CD4-positive, alpha-beta T cell treated with Interleukin-10 for 1 hour (primary cell): Measurements from ENCODE around the gene ABHD8.
A peak's percentile ranks its signal among the peaks of the same experiment; 100 is the strongest.

Source experiments
- DNase-seq: peaks from one replicate; pipeline ENCODE4 v3.0.0-alpha.2; 2020

Gene ABHD8

DNA sequence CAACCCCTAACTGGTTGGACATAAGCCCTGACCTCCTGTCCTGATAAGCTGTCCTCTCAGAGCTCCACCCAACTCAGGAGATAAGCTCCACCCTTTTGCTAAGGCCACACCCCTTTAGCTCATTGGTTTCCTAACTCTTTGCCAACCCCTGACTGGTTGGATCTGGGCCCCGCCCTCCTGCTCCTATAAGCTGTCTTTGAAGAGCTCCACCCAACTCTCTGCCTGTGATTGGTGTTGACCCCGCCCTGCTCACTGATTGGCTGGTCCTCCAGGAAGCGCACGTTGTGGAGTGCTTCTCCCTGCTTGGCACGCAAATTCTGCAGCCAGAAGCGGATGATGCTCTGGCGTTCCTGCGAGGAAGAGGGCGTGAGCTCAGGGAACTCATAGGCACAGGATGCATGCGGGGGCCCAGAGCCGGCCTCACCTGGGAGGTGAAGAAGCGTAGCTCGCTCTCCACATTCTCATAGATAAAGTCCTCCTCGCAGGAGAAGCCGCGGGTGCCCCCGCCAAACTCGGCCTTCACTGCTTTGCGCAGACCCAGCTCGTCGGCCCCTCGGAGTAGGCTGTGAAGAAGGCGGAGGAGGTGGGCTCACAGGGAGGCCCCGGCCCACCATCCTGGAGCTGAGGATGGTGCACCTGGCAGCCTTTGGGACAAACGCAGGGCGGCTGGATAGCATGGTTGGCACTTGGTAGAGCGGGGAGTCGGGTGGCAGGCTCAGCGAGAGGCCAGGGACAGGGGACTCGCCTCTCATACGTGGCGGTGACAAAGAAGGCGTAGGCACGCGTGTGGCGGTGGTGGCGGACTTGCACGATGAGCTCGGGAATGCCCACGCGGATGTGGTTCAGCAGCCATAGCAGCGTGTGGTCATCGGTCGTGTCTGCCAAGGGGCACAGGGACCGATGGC is 29.7 kb upstream of the ABHD8 start:
- DNase-seq = peak; percentile 49

- DNase-seq = no peak
These were observed 29.1 kb upstream of the ABHD8 start for GRCh38 chr19:17332360-17332676.

- no peak for DNase-seq
These were observed 27.9 kb upstream of the ABHD8 start for GRCh38 chr19:17331045-17331558.

- DNase-seq = no peak
These were observed 27.2 kb upstream of the ABHD8 start for GRCh38 chr19:17330262-17331044.

- no peak for DNase-seq
These were observed 26.4 kb upstream of the ABHD8 start for GRCh38 chr19:17329366-17330261.

DNA sequence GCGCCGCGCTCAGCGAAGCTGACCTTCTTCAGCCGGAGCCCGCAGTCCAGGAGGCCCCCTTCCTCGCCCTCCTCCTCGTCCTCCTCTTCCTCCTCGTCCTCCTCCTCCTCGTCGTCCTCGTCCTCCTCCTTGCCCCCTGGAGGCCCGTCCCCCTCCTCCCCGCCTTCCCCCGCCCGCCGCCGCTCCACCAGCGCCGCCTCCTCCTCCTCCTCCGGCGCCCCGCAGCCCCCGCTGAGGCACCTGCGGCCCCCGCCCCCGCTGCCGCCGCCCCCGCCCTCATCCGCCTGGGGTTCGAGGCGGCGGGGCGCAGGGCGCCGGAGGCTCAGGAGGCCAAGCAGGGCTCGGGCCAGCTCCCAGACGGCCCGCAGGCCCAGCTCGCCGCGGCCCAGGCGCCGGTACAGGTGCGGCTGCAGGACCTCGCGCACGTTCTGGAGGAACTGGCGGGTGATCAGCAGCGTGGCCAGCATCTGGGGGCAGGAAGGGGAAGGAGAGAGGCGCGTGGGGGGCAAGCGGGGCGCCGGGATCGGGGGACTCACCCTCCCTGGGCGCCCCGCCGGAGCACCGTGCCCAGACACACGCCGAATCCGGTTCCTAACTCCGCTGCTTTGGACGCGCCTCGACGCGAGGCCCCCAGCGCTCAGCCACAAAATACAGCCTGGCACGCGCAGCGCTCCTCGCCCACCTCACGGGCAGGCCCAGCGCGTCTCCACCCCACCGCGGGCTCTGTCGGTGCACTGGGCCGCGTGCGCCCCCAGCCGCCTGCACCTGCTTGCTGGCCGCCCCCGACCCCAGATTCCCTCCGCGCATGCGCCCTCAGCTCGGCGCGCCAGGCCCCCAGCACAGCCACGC is 25.5 kb upstream of the ABHD8 start:
- DNase-seq = peak; percentile 51

- DNase-seq = peak; percentile 68
These were observed 24.7 kb upstream of the ABHD8 start for GRCh38 chr19:17327654-17328516.

DNA sequence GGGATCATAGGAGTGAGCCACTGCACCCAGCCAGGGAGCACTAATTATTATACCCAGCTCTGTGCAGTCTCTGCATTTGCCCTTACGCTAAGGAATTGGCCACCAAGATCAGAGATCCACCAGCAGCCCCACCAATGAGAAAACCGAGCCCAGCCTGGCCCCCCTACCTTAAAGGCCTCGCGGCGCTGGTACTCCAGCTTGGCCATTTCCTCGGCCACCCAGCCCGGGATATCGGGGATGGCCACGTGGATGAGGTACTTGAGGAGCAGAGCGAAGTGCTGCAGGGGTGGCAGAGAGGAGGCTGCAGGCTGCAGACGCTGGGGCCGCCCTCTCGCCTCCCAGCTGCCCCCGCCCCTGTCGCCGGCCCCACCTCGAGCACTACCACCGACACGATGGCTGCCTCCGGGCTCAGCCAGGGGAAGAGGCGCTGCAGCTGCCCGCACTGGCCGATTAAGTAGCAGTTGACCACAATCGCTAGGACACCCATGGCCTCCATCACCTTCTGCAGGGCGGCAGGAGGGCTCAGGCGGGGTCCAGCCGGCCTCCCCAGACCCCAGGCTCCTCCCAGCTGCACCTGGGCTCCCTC is 23.9 kb upstream of the ABHD8 start:
- no peak for DNase-seq

GRCh38 chr19:17326595-17326966 is 23.4 kb upstream of the ABHD8 start:
- no peak for DNase-seq

GRCh38 chr19:17325881-17326594 is 22.8 kb upstream of the ABHD8 start:
- no peak for DNase-seq

- DNase-seq = no peak
These were observed 21.9 kb upstream of the ABHD8 start for GRCh38 chr19:17325133-17325532.

DNA sequence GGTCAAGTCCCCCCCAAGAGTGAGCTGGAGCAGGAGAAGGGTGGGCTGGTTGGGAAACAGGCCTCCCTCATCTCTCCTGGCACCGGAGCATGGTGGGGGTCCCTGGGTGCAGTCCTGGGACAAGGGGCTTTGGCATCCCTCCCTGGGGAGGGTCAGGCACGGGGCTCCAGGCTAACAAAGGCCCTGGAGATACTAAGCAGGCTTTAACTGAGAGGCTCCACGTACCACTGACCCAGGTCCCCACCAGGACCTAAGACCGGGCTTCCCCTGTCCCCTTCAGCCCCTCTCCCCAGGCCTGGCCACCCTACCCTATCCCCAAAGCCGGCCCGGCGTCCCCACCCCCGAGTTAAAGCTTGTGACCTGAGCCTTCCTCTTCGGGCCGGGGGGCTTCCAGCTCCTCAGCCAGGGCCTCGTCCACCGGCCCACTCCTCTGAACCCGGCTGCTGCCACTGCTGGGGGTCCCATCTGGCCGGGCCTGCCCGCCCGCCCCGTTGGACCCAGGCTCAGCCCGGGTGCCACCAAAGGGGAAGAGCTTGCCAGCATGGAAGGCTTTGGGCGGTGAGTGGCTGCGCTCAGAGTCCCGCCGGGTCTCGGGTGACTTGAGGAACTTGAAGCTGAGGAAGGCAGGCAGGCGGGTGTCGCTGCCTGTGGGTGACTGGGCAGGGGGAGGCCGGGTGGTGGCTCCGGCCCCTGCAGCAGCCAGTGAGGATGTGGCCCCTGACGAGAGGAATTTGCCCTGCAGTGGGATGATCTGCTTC is 21.3 kb upstream of the ABHD8 start:
- DNase-seq = no peak

GRCh38 chr19:17323964-17324332 is 20.7 kb upstream of the ABHD8 start:
- no peak for DNase-seq

DNA sequence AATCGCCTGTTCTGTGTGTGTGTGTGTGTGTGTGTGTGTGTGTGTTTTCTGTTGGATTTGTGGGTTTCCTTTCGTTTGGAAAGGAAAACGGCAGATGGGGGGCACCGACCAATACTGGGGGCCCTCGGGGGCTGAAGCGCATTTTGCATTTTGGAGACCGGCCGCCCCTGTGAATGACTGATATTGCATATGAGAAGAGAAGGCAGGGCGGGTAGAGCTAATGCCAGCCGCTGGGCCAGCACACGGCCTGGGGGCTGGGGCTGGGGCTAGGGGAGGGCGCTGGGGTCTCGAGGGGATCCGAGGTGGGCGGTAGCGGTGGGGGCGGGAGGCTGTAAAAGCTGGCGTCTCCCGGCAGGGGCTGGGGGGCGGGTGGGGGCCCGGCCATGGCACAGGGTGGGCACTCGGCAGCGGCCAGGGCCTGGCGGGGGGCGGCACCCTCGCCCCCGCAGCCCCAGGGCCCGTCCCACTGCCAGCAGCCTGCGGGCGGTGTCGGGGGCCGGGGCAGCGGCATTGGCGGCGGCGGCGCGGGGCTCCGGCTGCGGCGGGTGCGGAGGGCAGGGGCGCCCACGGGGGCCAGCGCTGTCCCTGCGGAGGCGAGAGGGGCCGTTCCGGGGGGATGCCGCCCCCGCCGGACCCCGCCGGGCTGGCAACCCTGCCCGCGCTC is 20.2 kb upstream of the ABHD8 start:
- no peak for DNase-seq

- DNase-seq = no peak
These were observed 19.6 kb upstream of the ABHD8 start for GRCh38 chr19:17322854-17323253.

- no peak for DNase-seq
These were observed 18.6 kb upstream of the ABHD8 start for GRCh38 chr19:17321655-17322489.

DNA sequence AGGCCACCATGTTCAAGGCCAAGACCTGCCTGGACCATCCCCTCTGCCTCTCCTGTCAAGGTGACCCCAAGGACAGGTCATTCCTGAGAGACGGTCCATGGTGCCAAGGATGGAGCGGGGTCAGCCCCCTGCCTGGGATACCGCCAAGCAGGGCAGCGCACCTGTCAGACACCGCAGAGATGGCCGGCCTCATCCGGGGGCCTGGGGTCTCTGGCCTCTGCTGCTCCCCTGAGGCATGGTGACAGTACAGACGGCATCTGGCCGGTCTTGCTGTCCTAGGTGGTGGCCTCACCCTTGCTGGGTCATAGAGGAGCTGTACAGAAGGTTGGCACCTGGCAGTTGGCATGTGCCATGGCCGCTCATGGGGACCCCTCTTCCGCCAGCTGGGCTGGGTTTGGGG is 17.2 kb upstream of the ABHD8 start:
- no peak for DNase-seq
